ENCODE results near the gene ITGAE. TPM values are rescaled to one million over a fixed set of nuclear protein-coding genes. Genes with fewer than 3 reads are reported as not detected.

Gene ITGAE
- total RNA-seq, 4 donors from 2014 or later, result 17.0 to 30.7 (median 22.2) TPM

- no peak for TF ChIP-seq CTCF (IDR thresholded peaks at IDR 0.05)
- ATAC-seq (ENCODE audit: low FRiP score), result no peak
- DNase-seq (ENCODE audit: low spot score), result no peak
Measured at GRCh38 chr17:3751836-3752235, 49.2 kb downstream of the ITGAE start.

GRCh38 chr17:3750926-3751325, 50.1 kb downstream of the ITGAE start:
- no peak for TF ChIP-seq CTCF (IDR thresholded peaks at IDR 0.05)
- no peak for DNase-seq (ENCODE audit: low spot score)
- no peak for ATAC-seq (ENCODE audit: low FRiP score)

GRCh38 chr17:3750296-3750695, 50.7 kb downstream of the ITGAE start:
- no peak for TF ChIP-seq CTCF (IDR thresholded peaks at IDR 0.05)
- ATAC-seq (ENCODE audit: low FRiP score), result no peak
- DNase-seq (ENCODE audit: low spot score), result no peak

- ATAC-seq (ENCODE audit: low FRiP score) (no peak), DNase-seq (ENCODE audit: low spot score) (no peak)
- TF ChIP-seq CTCF (IDR thresholded peaks at IDR 0.05), result no peak
Measured at GRCh38 chr17:3748576-3748975, 52.4 kb downstream of the ITGAE start.

- no peak for TF ChIP-seq CTCF (IDR thresholded peaks at IDR 0.05)
- ATAC-seq (ENCODE audit: low FRiP score), result no peak
- no peak for DNase-seq (ENCODE audit: low spot score)
Measured at GRCh38 chr17:3747805-3748204, 53.2 kb downstream of the ITGAE start.

- no peak for ATAC-seq (ENCODE audit: low FRiP score)
- TF ChIP-seq CTCF (IDR thresholded peaks at IDR 0.05), result no peak
Measured at GRCh38 chr17:3745071-3745470, 55.9 kb downstream of the ITGAE start.

GRCh38 chr17:3744014-3744413, 57.0 kb downstream of the ITGAE start:
- ATAC-seq (ENCODE audit: low FRiP score) (no peak), DNase-seq (ENCODE audit: low spot score) (no peak)
- no peak for TF ChIP-seq CTCF (IDR thresholded peaks at IDR 0.05)

More at GRCh38 chr17:3745071-3745470, 55.9 kb downstream of the ITGAE start:
- no peak for DNase-seq (ENCODE audit: low spot score)

All from omental fat pad (tissue), 4 donors.